Liver (tissue), 9 donors: ENCODE data around the gene CCDC68. TPM values are rescaled to one million over a fixed set of nuclear protein-coding genes. Genes with fewer than 3 reads are reported as not detected.

Experiments
- DNase-seq: peaks from one replicate; pipeline ENCODE4 v3.0.0-alpha.2; 2017; ENCODE audit warnings: low spot score
- H3K27ac ChIP-seq, 2 donors: one replicate each; pipeline ENCODE4 v1.7.0; 2013; ENCODE audit warnings: inconsistent platforms in 2 of 2, low read length in 2 of 2, control low read depth in 1 of 2, low read depth in 1 of 2, mild to moderate bottlenecking in 1 of 2
- H3K27me3 ChIP-seq, 4 donors: one replicate each; pipeline versions ENCODE4 v1.6.1 to v1.7.0; 2013; ENCODE audit warnings: low read length in 3 of 4, inconsistent platforms in 1 of 4, mild to moderate bottlenecking in 1 of 4, moderate library complexity in 1 of 4; ENCODE audit not compliant: control insufficient read depth in 4 of 4, insufficient read depth in 4 of 4
- H3K36me3 ChIP-seq, 4 donors: one replicate each; pipeline versions ENCODE4 v1.6.1 to v1.7.0; 2013; ENCODE audit warnings: low read length in 3 of 4, mild to moderate bottlenecking in 3 of 4, low read depth in 1 of 4, moderate library complexity in 1 of 4; ENCODE audit not compliant: control insufficient read depth in 4 of 4, insufficient read depth in 3 of 4
- H3K4me1 ChIP-seq, 4 donors: one replicate each; pipeline versions ENCODE4 v1.6.1 to v1.7.0; 2013; ENCODE audit warnings: low read length in 3 of 4, mild to moderate bottlenecking in 3 of 4, moderate library complexity in 1 of 4; ENCODE audit not compliant: control insufficient read depth in 4 of 4, insufficient read depth in 4 of 4
- H3K4me3 ChIP-seq, 3 donors: one replicate each; pipeline versions ENCODE4 v1.6.1 to v1.7.0; 2013; ENCODE audit warnings: low read length in 3 of 3, control low read depth in 1 of 3, low read depth in 1 of 3, mild to moderate bottlenecking in 1 of 3
- H3K9ac ChIP-seq, 2 donors: one replicate each; pipeline ENCODE4 v1.7.0; 2013; ENCODE audit warnings: low read length in 2 of 2, mild to moderate bottlenecking in 2 of 2, moderate library complexity in 2 of 2, control low read depth in 1 of 2, low read depth in 1 of 2
- H3K9me3 ChIP-seq, 4 donors: one replicate each; pipeline versions ENCODE4 v1.6.1 to v1.7.0; 2013; ENCODE audit warnings: low read length in 3 of 4; ENCODE audit not compliant: control insufficient read depth in 4 of 4
- ATF3 ChIP-seq: IDR thresholded peaks from 2 replicates; pipeline ENCODE4 v1.6.1; 2016; ENCODE audit warnings: antibody characterized with exemption
- CTCF ChIP-seq: fragments of 150-350 bp; IDR thresholded peaks from 2 replicates; pipeline ENCODE4 v1.5.1; 2017; ENCODE audit warnings: improper control_type of control experiment, low read depth, low read length; ENCODE audit not compliant: missing input control
- EGR1 ChIP-seq, 2 donors: IDR thresholded peaks; 2 replicates each; pipeline ENCODE4 v1.6.1; 2016 to 2018; ENCODE audit warnings: antibody characterized with exemption in 2 of 2, low read depth in 2 of 2
- FOXA1 ChIP-seq: IDR thresholded peaks from 2 replicates; pipeline ENCODE4 v1.6.1; 2016; ENCODE audit warnings: antibody characterized with exemption
- FOXA2 ChIP-seq: IDR thresholded peaks from 2 replicates; pipeline ENCODE4 v1.6.1; 2016; ENCODE audit warnings: antibody characterized with exemption
- GABPA ChIP-seq, 2 donors: IDR thresholded peaks in 1 of 2; conservative IDR thresholded peaks in 1 of 2; 2 replicates each; pipeline ENCODE4 v1.6.1; 2016; ENCODE audit warnings: antibody characterized with exemption in 2 of 2, mild to moderate bottlenecking in 1 of 2, moderate library complexity in 1 of 2
- HNF4A ChIP-seq, 2 donors: conservative IDR thresholded peaks; 2 replicates each; pipeline ENCODE4 v1.6.1; 2016; ENCODE audit warnings: antibody characterized with exemption in 2 of 2, mild to moderate bottlenecking in 2 of 2
- HNF4G ChIP-seq: IDR thresholded peaks from 2 replicates; pipeline ENCODE4 v1.6.1; 2016; ENCODE audit warnings: antibody characterized with exemption
- MAX ChIP-seq: IDR thresholded peaks from 2 replicates; pipeline ENCODE4 v1.6.1; 2016; ENCODE audit warnings: antibody characterized with exemption
- NR2F2 ChIP-seq: IDR thresholded peaks from 2 replicates; pipeline ENCODE4 v1.6.1; 2016; ENCODE audit warnings: antibody characterized with exemption
- RAD21 ChIP-seq, 2 donors: IDR thresholded peaks; 2 replicates each; pipeline ENCODE4 v1.6.1; 2016; ENCODE audit warnings: antibody characterized with exemption in 2 of 2, mild to moderate bottlenecking in 2 of 2
- REST ChIP-seq: IDR thresholded peaks from 2 replicates; pipeline ENCODE4 v1.6.1; 2016; ENCODE audit warnings: antibody characterized with exemption, mild to moderate bottlenecking
- RXRA ChIP-seq, 2 donors: IDR thresholded peaks; 2 replicates each; pipeline ENCODE4 v1.6.1; 2017 to 2018; ENCODE audit warnings: antibody characterized with exemption in 2 of 2, mild to moderate bottlenecking in 1 of 2
- SP1 ChIP-seq: IDR thresholded peaks from 2 replicates; pipeline ENCODE4 v1.6.1; 2018; ENCODE audit warnings: antibody characterized with exemption, mild to moderate bottlenecking
- TAF1 ChIP-seq: conservative IDR thresholded peaks from 2 replicates; pipeline ENCODE4 v1.6.1; 2016; ENCODE audit warnings: antibody characterized with exemption, mild to moderate bottlenecking
- YY1 ChIP-seq: IDR thresholded peaks from 2 replicates; pipeline ENCODE4 v1.6.1; 2016; ENCODE audit warnings: antibody characterized with exemption, mild to moderate bottlenecking
- ZBTB33 ChIP-seq: IDR thresholded peaks from 2 replicates; pipeline ENCODE4 v1.6.1; 2016; ENCODE audit warnings: antibody characterized with exemption
- WGBS: extraction: QIAGEN DNeasy Blood & Tissue Kit; methylation state at CpG from one replicate; pipeline ENCODE4 v1.1.7; 2013; 5-methylcytosine and 5-hydroxymethylcytosine counted together
- polyA plus RNA-seq, 2 donors: library from polyadenylated mRNA; stranded (reverse) in 1 of 2; unstranded in 1 of 2; fragments of 200-250 nt in 1 of 2; fragments of >200 nt in 1 of 2; fragmentation: Nextera tagmentation in 1 of 2; extraction: Ambion mirVana in 1 of 2; gene quantifications; one replicate each; pipeline versions ENCODE4 v1.2.1 to v1.2.3, GENCODE V29; 2013 to 2015
- total RNA-seq, 2 donors: library from RNA; depleted of rRNA; stranded (reverse); fragments of >200 nt; gene quantifications; one replicate each; pipeline ENCODE4 v1.2.3, GENCODE V29; 2014
- donor health status: healthy.
- donor health status: healthy.
- donor health status: healthy.
- donor health status: healthy.
- donor health status: healthy.

CCDC68 gene
- total and polyA plus RNA-seq, 4 donors = 2.6 to 17.5 (median 11.2) TPM

GRCh38 chr18:54945576-54946125 lies 13.6 kb downstream of the CCDC68 start:
- TF ChIP-seq FOXA1 (no peak), ATF3 (no peak), GABPA (IDR thresholded peaks at IDR 0.05 in 1 of 2, conservative IDR thresholded peaks at IDR 0.05 in 1 of 2) (no peak), CTCF (no peak), RAD21 (IDR thresholded peaks at IDR 0.05) (no peak), YY1 (no peak), HNF4G (no peak), SP1 (no peak), HNF4A (conservative IDR thresholded peaks at IDR 0.05) (no peak), RXRA (IDR thresholded peaks at IDR 0.05) (no peak), MAX (no peak), FOXA2 (no peak), TAF1 (no peak), ZBTB33 (no peak), REST (no peak), NR2F2 (no peak)
- WGBS = 38% methylated on average over 4 of the region's 4 CpGs
- Histone ChIP-seq H3K4me1 (peaks cover 11 to 34% (median 27%) of the 10 kb centered on the region in 4 donors), H3K27me3 (no peaks in the 10 kb centered on the region), H3K9me3 (no peaks in the 10 kb centered on the region), H3K36me3 (no peaks in the 10 kb centered on the region), H3K9ac (peak overlapping the region; percentile 20 to 94), H3K4me3 (peak overlapping the region in 2 of 3 donors; percentile 48 to 52), H3K27ac (peak overlapping the region; percentile 74 to 85)
- DNase-seq = no peak

GRCh38 chr18:54942569-54942968 lies 16.7 kb downstream of the CCDC68 start:
- Histone ChIP-seq H3K27me3 (no peaks in the 10 kb centered on the region), H3K4me1 (peaks cover 11 to 22% (median 16%) of the 10 kb centered on the region in 4 donors), H3K9ac (no peak overlapping the region), H3K9me3 (no peaks in the 10 kb centered on the region), H3K4me3 (no peak overlapping the region), H3K36me3 (peaks cover 0 to 2% (median 0%) of the 10 kb centered on the region in 4 donors), H3K27ac (no peak overlapping the region)
- WGBS = over 99% methylated on average over 3 of the region's 3 CpGs
- no peak for DNase-seq
- TF ChIP-seq CTCF (no peak), TAF1 (no peak), NR2F2 (no peak), FOXA1 (no peak), EGR1 (IDR thresholded peaks at IDR 0.05; ENCODE audit: low read depth in 2 of 2) (no peak), YY1 (no peak), RXRA (IDR thresholded peaks at IDR 0.05) (no peak), REST (no peak), HNF4G (no peak)
